SK-N-SH treated with all-trans-retinoic acid at 6 μM for 48 hours (cell line): ENCODE results near the gene UFM1.

Source experiments
- ATAC-seq: fragments of 200-7000 bp; cut with Tn5 transposase; 3 replicates; pipeline ENCODE4 v1.9.1; 2020; ENCODE audit warnings: mild to moderate bottlenecking, moderate library complexity
- ARNTL ChIP-seq: fragments of 450-650 bp; formaldehyde crosslinking; IDR thresholded peaks from 2 replicates; pipeline ENCODE4 v1.5.0; 2020; ENCODE audit warnings: low read depth, mild to moderate bottlenecking, moderate library complexity, borderline replicate concordance
- BACH2 ChIP-seq: fragments of 250-450 bp; sonication (Bioruptor Pico); IDR thresholded peaks from 2 replicates; pipeline ENCODE4 v1.9.0; 2021; ENCODE audit warnings: mild to moderate bottlenecking, borderline replicate concordance
- CSDC2 ChIP-seq: fragments of 250-450 bp; sonication (Bioruptor Pico); IDR thresholded peaks from 2 replicates; pipeline ENCODE4 v1.5.0; 2020; ENCODE audit warnings: mild to moderate bottlenecking, moderate library complexity
- ESRRG ChIP-seq: fragments of 250-450 bp; sonication (Bioruptor Pico); IDR thresholded peaks from 2 replicates; pipeline ENCODE4 v1.6.1; 2021; ENCODE audit warnings: mild to moderate bottlenecking
- GLIS3 ChIP-seq: fragments of 250-450 bp; sonication (Bioruptor Pico); IDR thresholded peaks from 2 replicates; pipeline ENCODE4 v1.5.0; 2020; ENCODE audit warnings: mild to moderate bottlenecking, moderate library complexity
- ISL1 ChIP-seq: fragments of 250-450 bp; sonication (Bioruptor Pico); IDR thresholded peaks from 2 replicates; pipeline ENCODE4 v2.1.2; 2022; ENCODE audit warnings: mild to moderate bottlenecking, moderate library complexity
- OSR1 ChIP-seq: fragments of 250-450 bp; sonication (Bioruptor Pico); IDR thresholded peaks from 2 replicates; pipeline ENCODE4 v1.8.0; 2022; ENCODE audit warnings: moderate library complexity, mild to moderate bottlenecking, inconsistent platforms
- PPARA ChIP-seq: fragments of 250-450 bp; sonication (Bioruptor Pico); IDR thresholded peaks from 2 replicates; pipeline ENCODE4 v1.5.0; 2020; ENCODE audit warnings: mild to moderate bottlenecking, borderline replicate concordance
- RARB ChIP-seq: fragments of 250-450 bp; sonication (Bioruptor Pico); IDR thresholded peaks from 2 replicates; pipeline ENCODE4 v1.8.0; 2021; ENCODE audit warnings: mild to moderate bottlenecking, moderate library complexity
- SNAI2 ChIP-seq: fragments of 250-450 bp; sonication (Bioruptor Pico); IDR thresholded peaks from 2 replicates; pipeline ENCODE4 v1.5.0; 2020; ENCODE audit warnings: mild to moderate bottlenecking, moderate library complexity
- TCF4 ChIP-seq: fragments of 250-450 bp; sonication (Bioruptor Pico); IDR thresholded peaks from 2 replicates; pipeline ENCODE4 v1.8.0; 2021; ENCODE audit warnings: mild to moderate bottlenecking, moderate library complexity, borderline replicate concordance
- TOX ChIP-seq: fragments of 250-450 bp; sonication (Bioruptor Pico); IDR thresholded peaks from 2 replicates; pipeline ENCODE4 v1.8.0; 2021; ENCODE audit warnings: mild to moderate bottlenecking, moderate library complexity, borderline replicate concordance
- ZC3H10 ChIP-seq: fragments of 250-450 bp; sonication (Bioruptor Pico); IDR thresholded peaks from 2 replicates; pipeline ENCODE4 v1.5.1; 2021; ENCODE audit warnings: mild to moderate bottlenecking, moderate library complexity
- ZFP3 ChIP-seq: fragments of 250-450 bp; sonication (Bioruptor Pico); IDR thresholded peaks from 2 replicates; pipeline ENCODE4 v1.5.0; 2020; ENCODE audit warnings: mild to moderate bottlenecking, moderate library complexity
- ZFP30 ChIP-seq: fragments of 450-650 bp; formaldehyde crosslinking; IDR thresholded peaks from 2 replicates; pipeline ENCODE4 v1.5.0; 2022; ENCODE audit warnings: mild to moderate bottlenecking, moderate library complexity
- ZNF565 ChIP-seq: fragments of 450-650 bp; formaldehyde crosslinking; conservative IDR thresholded peaks from 2 replicates; pipeline ENCODE4 v1.5.0; 2020; ENCODE audit warnings: low read depth, mild to moderate bottlenecking, moderate library complexity
- ZNF70 ChIP-seq: fragments of 450-650 bp; formaldehyde crosslinking; IDR thresholded peaks from 2 replicates; pipeline ENCODE4 v1.5.0; 2020; ENCODE audit warnings: mild to moderate bottlenecking, moderate library complexity
- ZNF8 ChIP-seq: fragments of 450-650 bp; formaldehyde crosslinking; IDR thresholded peaks from 2 replicates; pipeline ENCODE4 v1.5.0; 2020; ENCODE audit warnings: mild to moderate bottlenecking, moderate library complexity
- TF ChIP-seq, protein P1 (sequence below): fragments of 250-450 bp; sonication (Bioruptor Pico); IDR thresholded peaks from 2 replicates; pipeline ENCODE4 v1.5.1; 2020; ENCODE audit warnings: low read depth, mild to moderate bottlenecking, moderate library complexity
- TF ChIP-seq, protein P2 (sequence below): fragments of 250-450 bp; sonication (Bioruptor Pico); IDR thresholded peaks from 2 replicates; pipeline ENCODE4 v1.8.0; 2020; ENCODE audit warnings: mild to moderate bottlenecking, moderate library complexity, borderline replicate concordance
- TF ChIP-seq, protein P3 (sequence below): fragments of 250-450 bp; sonication (Bioruptor Pico); IDR thresholded peaks from 2 replicates; pipeline ENCODE4 v1.5.0; 2020; ENCODE audit warnings: mild to moderate bottlenecking, moderate library complexity
- TF ChIP-seq, protein P4 (sequence below): fragments of 250-450 bp; sonication (Bioruptor Pico); IDR thresholded peaks from 2 replicates; pipeline ENCODE4 v1.5.1; 2021; ENCODE audit warnings: mild to moderate bottlenecking, moderate library complexity

UFM1 gene

DNA sequence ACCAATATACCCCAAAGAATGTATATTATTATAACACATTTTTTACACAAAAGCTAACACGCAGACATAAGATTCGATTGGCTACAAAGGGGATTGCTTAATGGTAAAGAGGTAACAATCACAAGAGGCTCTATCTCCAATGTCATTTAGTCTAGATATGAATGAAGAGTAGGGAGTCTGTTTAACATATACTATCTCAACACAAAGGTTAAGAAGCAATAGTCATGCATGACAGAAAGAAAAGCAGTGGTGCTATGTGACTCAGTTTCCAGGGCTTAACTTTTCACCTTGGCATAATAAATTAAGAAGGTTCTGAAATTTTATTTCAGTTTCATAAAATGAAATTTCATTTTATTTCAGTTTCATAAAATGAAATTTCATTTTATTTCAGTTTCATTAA lies 33.3 kb downstream of the UFM1 start:
- no peak for ATAC-seq
- TF ChIP-seq TCF4 (CRISPR knock-in tag) (no peak), BACH2 (CRISPR knock-in tag) (no peak), CSDC2 (CRISPR knock-in tag) (no peak)

DNA sequence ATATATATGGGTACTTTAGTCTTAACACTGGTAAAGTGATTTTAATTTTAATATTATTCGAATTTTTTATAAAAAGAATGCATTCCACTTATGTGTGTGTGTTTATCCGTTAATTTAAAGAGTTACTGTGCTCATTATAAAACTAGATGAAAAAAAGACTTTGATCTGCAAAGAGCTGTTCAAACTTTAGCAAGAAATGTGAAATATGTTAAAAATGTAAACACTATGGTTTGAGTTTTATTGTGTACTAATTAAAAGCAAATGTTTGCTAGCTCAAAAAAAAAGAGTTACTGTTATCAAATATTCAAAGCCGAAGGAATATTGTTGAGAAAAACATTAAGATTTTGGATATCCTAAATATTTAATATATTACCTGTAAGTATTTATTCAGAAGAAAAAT lies 34.5 kb downstream of the UFM1 start:
- no peak for ATAC-seq
- TF ChIP-seq ZFP30 (no peak), RARB (CRISPR knock-in tag) (no peak), ESRRG (CRISPR knock-in tag) (no peak), ZFP3 (CRISPR knock-in tag) (no peak), TOX (CRISPR knock-in tag) (no peak), OSR1 (CRISPR knock-in tag) (no peak), ZNF565 (CRISPR knock-in tag) (no peak), ISL1 (CRISPR knock-in tag) (no peak), ZC3H10 (CRISPR knock-in tag) (no peak), SNAI2 (CRISPR knock-in tag) (no peak), TCF4 (CRISPR knock-in tag) (no peak), BACH2 (CRISPR knock-in tag) (no peak), ZNF8 (CRISPR knock-in tag) (no peak)
- TF ChIP-seq, protein P1, sequence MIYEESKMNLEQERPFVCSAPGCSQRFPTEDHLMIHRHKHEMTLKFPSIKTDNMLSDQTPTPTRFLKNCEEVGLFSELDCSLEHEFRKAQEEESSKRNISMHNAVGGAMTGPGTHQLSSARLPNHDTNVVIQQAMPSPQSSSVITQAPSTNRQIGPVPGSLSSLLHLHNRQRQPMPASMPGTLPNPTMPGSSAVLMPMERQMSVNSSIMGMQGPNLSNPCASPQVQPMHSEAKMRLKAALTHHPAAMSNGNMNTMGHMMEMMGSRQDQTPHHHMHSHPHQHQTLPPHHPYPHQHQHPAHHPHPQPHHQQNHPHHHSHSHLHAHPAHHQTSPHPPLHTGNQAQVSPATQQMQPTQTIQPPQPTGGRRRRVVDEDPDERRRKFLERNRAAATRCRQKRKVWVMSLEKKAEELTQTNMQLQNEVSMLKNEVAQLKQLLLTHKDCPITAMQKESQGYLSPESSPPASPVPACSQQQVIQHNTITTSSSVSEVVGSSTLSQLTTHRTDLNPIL (CRISPR knock-in tag) = no peak
- TF ChIP-seq, protein P2, sequence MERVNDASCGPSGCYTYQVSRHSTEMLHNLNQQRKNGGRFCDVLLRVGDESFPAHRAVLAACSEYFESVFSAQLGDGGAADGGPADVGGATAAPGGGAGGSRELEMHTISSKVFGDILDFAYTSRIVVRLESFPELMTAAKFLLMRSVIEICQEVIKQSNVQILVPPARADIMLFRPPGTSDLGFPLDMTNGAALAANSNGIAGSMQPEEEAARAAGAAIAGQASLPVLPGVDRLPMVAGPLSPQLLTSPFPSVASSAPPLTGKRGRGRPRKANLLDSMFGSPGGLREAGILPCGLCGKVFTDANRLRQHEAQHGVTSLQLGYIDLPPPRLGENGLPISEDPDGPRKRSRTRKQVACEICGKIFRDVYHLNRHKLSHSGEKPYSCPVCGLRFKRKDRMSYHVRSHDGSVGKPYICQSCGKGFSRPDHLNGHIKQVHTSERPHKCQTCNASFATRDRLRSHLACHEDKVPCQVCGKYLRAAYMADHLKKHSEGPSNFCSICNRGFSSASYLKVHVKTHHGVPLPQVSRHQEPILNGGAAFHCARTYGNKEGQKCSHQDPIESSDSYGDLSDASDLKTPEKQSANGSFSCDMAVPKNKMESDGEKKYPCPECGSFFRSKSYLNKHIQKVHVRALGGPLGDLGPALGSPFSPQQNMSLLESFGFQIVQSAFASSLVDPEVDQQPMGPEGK (CRISPR knock-in tag) = no peak
- TF ChIP-seq, protein P3, sequence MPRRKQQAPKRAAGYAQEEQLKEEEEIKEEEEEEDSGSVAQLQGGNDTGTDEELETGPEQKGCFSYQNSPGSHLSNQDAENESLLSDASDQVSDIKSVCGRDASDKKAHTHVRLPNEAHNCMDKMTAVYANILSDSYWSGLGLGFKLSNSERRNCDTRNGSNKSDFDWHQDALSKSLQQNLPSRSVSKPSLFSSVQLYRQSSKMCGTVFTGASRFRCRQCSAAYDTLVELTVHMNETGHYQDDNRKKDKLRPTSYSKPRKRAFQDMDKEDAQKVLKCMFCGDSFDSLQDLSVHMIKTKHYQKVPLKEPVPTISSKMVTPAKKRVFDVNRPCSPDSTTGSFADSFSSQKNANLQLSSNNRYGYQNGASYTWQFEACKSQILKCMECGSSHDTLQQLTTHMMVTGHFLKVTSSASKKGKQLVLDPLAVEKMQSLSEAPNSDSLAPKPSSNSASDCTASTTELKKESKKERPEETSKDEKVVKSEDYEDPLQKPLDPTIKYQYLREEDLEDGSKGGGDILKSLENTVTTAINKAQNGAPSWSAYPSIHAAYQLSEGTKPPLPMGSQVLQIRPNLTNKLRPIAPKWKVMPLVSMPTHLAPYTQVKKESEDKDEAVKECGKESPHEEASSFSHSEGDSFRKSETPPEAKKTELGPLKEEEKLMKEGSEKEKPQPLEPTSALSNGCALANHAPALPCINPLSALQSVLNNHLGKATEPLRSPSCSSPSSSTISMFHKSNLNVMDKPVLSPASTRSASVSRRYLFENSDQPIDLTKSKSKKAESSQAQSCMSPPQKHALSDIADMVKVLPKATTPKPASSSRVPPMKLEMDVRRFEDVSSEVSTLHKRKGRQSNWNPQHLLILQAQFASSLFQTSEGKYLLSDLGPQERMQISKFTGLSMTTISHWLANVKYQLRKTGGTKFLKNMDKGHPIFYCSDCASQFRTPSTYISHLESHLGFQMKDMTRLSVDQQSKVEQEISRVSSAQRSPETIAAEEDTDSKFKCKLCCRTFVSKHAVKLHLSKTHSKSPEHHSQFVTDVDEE (CRISPR knock-in tag) = no peak

DNA sequence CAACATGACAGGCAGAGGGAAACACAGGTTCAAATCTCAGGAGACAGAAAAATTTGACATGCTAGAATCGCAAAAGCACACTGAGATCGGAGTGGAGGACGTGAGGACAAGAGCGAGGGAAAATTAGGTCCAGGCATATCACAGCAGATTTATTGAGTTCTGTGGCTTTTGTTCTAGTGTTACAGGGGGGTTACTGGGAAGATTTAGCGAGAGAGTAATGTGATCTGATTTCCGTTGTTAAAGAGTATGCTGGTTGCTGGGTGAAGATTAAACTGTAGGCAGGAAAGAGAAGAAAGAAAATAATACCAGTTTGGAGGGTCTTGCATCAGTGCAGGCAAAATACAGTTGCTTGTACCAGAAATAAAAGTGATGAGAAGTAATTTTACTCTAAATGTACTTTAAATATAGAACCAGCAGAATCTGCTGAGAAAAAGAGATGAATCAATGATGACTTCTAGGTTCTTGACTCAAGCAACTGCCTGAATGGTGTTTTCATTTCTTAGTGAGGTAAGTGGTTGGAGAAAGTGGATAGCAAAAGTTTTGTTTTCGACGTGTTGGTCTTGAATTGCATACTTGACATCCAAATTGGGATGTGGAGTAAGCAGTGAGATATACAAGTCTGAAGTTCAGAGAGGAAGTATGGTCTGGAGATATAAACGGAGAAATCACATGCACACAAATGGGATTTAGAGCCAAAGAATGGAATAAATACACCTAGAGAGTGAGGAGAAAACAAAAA lies 35.7 kb downstream of the UFM1 start:
- no peak for ATAC-seq
- TF ChIP-seq ARNTL (CRISPR knock-in tag) = no peak
- TF ChIP-seq, protein P4, sequence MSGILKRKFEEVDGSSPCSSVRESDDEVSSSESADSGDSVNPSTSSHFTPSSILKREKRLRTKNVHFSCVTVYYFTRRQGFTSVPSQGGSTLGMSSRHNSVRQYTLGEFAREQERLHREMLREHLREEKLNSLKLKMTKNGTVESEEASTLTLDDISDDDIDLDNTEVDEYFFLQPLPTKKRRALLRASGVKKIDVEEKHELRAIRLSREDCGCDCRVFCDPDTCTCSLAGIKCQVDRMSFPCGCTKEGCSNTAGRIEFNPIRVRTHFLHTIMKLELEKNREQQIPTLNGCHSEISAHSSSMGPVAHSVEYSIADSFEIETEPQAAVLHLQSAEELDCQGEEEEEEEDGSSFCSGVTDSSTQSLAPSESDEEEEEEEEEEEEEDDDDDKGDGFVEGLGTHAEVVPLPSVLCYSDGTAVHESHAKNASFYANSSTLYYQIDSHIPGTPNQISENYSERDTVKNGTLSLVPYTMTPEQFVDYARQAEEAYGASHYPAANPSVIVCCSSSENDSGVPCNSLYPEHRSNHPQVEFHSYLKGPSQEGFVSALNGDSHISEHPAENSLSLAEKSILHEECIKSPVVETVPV (CRISPR knock-in tag) = no peak
- TF ChIP-seq, protein P2 (CRISPR knock-in tag) = no peak

DNA sequence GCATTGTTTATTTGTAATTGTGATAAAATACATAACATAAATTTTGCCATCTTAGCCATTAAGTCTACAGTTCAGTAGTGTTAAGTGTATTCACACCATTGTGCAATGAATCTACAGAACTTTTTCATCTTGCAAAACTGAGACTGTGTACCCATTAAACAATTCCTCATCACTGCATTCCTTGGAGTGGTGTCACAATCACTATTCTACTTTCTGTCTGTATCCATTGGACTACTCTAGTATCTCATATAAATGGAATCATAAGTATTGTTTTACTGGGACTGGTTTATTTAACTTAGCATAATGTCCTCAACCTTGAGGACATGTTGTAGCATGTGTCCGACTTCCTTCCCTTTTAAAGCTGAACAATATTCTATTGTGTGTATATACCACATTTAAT lies 36.8 kb downstream of the UFM1 start:
- ATAC-seq = no peak
- TF ChIP-seq, protein P4 (CRISPR knock-in tag) = no peak
- TF ChIP-seq, protein P1 (CRISPR knock-in tag) = no peak
- TF ChIP-seq ZFP3 (CRISPR knock-in tag) (no peak), PPARA (CRISPR knock-in tag) (no peak), ZNF565 (CRISPR knock-in tag) (no peak), ISL1 (CRISPR knock-in tag) (no peak), ZNF70 (CRISPR knock-in tag) (no peak), OSR1 (CRISPR knock-in tag) (no peak), RARB (CRISPR knock-in tag) (no peak), GLIS3 (CRISPR knock-in tag) (no peak)
